ENCODE results near the gene CAMTA1.

GRCh38 chr1:7303554-7304317 lies 518.5 kb downstream of the CAMTA1 start:
- no peak for TF ChIP-seq CTCF (conservative IDR thresholded peaks at IDR 0.05; ENCODE audit: low read length)
- TF ChIP-seq EZH2phosphoT487 (IDR thresholded peaks at IDR 0.05; ENCODE audit: borderline replicate concordance, low read depth, low read length), result no peak
